Hippocampal formation (tissue), 2 donors: ENCODE data around the gene B3GLCT.
"Not testable (repeated sequence)": the region's sequence is repeated elsewhere in the genome, so short reads cannot be mapped to it uniquely, and the experiment has no call there.

Experiments
- DNase-seq, 2 donors: peaks; one replicate each; lab custom pipeline; 2025; lab: John Stamatoyannopoulos, UW

B3GLCT gene

DNA sequence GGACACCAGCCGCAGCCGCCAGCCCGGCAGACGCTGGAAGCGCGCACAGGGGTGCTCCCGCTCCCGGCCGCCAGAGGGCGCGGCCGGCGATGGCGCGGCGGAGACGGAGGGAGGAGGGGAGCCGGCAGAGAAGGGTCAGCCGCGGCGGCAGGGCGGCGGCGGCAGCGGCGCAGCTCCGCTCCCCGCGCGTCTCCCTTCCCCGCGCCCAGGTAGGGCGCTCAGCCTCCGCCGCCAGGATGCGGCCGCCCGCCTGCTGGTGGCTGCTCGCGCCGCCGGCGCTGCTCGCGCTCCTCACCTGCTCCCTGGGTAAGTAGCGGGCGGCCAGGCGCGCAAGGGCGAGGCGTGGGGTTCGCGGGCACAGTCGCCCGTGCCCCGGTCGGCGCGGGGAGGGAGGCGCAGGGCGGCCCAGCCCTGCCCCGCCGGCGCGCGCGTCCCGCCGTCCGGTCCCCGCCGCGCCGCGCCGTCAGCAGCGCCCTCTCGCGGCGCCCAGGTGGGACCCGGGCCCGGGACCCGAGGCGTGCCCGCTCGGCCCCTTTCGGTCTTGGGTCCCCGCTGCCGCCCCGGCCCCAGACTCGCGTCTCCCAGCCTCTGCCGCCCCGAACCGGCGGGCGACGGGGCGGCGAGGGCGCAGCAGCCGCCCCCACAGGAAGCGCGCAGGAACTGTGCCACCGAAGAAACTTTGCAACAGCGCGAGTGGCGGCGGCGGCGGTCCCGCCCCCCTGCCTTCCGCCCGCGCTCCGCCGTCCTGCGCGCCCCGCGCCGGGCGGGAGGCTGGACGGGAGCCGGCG, at the start of gene B3GLCT:
Gene B3GLCT, plus strand, starts transcription at position 127 of the 788 bp plus-strand sequence. Its CDS starts 110 bp downstream, at position 237.
- DNase-seq, result peak; percentile 66 to 71

DNA sequence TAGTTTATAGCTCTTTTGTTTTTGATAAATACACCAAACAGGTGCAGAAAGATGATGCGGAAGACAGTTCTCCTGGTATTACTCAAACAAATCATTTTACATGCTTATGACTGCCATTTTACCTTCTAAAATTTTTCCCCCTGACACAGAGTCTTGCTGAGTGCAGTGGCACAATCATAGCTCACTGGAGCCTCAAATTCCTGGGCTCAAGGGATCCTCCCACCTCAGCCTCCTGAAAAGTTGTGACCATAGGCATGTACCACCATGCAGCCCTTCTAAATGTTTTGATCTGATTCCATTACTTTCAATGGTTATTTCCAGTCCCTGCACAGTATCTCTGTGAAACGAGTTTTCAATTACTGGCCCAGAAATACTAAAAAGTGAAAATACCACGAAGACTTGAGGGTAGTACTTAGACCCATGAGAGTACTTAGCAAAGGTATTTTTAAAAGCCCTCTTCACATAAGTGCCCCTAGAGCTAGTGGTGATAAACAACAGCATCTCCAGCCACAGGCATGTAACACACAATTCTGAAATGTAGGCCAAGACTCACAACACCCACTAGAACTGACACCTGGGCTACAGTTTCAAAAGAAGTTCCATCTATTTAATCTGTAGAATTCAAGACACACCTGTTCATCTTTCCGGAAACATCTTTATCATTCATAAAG, 49.3 kb upstream of the B3GLCT start:
- DNase-seq, result no peak

DNA sequence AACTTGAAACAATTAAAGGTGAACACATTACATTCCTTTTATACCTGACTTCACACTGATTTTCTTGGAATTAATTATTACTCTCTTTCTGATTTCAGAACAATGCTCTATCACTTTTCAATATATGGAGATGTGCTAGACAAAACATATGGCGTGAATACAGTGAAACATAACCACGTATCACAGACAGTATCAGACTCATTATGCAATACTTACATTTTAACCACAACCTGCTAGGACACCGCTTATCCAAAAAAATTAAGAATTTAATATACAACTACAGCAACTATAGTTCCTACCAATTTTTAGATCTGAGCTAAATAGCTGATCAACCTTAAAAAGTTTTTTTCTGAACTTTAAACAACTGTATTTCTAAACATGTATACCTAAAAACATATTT, 47.9 kb upstream of the B3GLCT start:
- DNase-seq, result no peak

DNA sequence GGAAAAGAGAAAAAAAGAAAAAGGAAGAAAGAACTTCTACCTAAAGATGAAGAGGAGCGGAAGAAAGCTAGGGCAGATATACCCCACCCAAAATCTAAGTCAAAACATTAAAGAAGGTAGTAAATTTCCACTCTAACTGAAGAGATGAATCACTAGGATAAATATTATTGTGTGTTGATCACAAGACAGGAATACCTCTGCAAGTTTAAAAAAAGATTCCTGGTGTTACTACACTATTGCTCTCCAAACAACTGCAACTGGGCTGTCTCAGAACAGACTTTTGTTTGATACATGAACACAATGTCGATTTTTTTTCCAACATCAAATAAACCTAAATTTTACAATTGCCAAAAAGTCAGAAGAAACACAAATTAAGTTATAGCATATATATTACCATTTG, 44.8 kb upstream of the B3GLCT start:
- no peak for DNase-seq

DNA sequence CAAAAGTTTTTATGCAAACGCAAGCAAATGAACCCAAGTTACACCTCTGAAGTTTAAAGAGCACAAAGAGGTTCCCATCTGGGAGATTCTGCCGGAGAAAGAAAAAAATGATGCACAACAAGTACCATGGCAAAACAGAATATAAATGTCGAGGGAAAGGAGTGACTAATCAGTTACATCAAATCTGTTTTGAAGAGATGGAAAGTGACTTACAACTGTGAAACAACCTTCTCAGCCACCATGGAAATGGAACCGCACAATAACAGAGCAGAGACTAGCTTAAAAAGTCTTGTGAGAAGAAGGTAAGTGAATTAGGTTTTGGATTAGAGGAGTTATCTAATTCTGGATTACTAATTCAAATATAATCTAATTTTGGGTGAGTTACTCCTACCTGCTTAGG, 40.5 kb upstream of the B3GLCT start:
- DNase-seq, result no peak

DNA sequence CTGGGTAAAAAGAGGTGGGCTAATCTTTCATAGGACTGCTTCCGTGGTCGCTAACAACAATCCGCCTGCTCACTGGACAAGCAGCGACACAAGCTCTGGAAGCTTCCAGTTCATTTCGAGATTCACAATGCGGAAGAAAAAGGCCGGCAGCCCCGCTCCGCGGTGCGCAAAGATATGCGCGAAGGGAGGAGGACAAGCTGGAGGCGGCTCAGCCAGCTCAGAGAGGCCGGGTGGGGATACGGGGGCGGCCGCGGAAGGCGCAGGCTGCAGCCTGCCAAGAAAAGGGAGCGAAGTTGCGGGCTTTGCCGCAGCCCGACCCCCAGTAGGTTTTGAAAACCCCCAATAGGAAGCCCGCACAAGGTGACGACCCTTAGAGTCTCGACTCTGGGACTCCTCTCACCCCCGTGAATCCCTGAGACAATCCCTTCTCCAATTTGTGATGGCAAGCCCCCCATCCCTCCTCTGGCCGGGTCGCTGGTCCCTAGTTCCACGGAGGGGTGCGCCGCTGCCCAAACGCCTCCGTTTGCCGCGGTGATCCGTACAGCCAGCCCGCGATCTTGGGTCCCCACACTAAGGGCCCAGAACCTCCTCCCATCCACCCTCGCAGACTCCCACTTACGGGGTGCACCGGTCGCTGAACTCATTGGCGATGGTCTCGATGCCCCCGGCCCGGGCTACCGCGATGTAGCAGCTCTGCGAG, 38.8 kb upstream of the B3GLCT start:
- peak; percentile 49 to 52 for DNase-seq

DNA sequence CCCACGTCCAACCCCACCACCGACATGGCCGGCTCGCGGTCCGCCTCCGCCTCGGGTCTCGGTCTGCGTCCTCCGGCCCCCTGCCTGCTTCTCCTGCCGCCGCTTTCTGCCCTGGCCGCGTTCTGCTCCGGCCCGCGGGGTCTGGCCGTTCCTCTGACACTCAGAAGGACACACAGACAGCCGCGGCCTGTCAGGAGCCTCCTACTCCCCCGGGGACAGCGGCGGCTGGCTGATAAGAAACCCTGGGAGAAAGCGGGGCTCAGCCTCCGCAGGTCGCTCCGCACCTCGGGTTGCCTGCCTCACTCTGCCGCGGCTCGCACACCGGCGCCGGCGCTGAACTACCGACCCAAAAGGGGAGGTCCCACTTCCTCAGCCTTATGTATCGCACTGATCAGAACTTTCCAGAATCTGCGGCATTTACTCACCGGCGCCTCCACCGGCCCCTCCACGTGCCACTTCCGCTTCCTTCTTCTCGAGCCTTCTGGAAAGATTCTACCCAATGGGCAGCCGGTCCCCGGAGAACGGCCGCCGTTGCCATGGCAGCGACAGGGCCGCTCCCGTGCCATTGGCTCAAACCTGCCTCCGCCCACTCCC, 38.1 kb upstream of the B3GLCT start, which contains the start of gene HSPH1:
Gene HSPH1, minus strand, starts transcription at position 348 of the 594 bp plus-strand sequence. Its CDS starts 322 bp downstream, at position 26.
- peak; percentile 94 to 99 for DNase-seq

DNA sequence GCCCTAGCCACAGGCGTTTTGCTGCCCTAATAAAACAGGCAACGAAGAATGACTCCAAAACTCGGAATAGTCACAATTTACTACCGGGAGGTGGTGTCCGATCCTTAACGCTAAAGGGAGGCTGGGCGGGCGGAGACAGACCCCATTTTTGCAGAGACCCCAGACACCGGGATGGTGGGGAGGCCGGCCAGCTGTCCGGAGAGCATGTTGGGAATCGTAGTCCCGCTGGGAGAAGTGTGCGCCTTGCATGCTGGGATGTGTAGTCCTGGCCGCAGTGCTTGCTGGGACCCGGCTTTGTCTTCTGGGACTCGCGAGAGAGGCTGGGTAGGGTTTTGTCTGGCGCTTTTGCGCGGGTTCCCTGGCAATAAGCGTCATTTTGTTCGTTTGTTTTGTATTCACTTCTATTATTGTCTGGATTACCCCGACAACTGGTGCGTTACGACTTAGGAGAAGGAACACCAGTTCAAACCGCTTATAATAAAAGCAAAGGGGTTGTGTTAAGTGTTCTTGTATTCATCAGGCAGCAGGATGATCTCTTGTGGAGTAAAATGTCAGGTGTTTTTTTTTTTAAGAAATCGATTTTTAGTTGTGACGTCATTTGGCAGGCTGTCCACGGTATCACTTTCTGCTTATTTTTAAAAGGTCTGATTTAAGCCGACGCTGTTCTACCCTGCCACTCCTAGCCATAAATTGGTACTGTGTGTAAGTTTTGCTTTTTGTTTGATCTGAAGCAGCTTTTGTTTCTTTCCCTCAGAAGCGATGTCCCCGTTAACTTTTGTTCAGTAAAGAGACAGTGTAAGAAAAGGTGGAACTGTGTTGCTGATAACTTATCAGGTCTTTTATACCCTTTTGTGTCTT, 37.4 kb upstream of the B3GLCT start:
- DNase-seq, result peak; percentile 94 to 99

DNA sequence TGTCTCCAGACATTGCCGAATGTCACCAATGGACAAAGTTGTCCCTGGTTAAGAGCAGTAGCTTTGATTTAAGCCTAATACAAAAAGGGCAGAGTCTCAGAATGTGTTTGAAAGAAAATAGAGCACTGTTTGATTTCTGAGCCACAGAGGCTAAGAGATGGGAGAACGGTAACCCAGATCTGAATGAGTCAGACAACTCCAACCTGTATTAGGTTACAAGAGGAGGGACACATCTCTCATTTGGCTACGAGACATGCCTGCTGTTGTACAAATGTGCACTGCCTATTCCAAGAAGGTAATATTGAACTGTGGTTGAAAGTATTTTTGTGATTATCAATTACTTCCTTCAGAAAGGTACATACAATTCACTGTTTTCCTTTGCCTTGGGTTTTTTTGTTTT, 33.2 kb upstream of the B3GLCT start:
- no peak for DNase-seq

DNA sequence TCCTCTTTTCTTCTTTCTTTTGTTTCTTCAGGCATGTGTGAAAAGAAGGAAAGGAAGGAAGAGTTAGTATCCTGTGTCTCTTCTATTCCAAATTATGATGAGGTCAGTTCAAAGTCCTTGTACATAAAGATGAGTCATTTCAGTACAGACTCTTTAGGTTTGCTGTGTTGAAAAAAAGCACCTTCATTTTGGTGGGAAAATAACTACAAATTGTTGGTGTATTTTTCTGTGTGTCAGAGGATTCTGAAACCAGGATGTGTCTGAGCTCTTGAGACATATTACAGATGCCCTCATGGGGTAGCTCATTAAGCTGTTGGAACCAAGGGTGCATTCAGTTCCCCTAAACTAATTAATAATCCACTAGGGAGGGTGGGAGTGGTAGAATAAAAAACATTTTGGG, 32.3 kb upstream of the B3GLCT start:
- DNase-seq, result no peak

DNA sequence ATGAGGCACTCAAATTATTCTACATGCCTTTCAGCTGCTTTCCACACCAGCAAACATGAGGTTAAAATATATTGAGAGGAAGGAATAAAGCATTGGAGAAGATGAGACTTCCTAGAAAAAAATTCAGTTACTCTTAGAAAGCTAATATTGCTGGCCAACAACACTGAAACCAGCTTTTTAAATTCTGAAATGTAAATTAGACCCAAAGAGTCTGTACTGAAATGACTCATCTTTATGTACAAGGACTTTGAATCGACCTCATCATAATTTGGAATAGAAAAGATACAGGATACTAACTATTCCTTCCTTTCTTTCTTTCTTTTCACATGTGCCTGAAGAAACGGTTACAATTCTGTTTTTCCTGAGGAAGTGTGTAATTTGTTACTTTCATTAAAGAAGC, 31.6 kb upstream of the B3GLCT start:
- no peak for DNase-seq

DNA sequence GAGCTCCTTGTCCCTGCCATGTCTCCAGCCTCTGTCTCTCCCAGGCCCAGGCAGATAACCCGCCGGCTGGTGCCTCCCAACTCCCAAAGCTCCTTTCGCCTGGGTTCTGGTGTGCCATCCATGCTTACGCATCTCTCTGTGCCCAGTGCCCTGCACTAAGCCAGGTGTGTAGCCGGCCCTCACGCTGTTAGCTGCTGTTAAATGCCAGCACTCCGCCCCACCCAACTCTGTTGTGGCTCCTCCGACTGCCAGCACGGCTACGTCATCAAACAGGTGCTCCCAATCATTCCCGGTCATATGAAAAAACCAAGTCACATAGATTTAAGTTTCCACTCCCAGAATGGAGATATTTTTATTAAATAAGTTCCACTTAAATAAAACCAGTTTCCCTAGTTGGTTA, 31.0 kb upstream of the B3GLCT start:
- no peak for DNase-seq

DNA sequence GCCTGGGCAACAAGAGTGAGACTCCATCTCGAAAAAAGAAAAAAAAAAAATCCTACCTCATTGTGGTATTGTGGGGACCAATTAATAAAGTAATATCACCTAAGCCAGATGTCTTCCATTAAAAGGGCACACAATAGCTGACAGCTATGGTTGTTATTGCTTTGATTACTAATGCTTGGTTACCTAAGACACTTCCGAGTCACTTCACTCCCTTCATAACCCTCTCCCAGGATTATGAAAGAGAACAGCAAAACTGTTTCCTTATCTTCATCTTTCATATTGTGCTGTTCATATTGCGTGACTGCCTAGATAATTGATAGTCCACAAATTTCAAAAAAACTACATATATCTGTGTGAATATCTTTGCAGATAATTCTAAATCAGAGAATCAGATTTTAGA, 27.8 kb upstream of the B3GLCT start:
- DNase-seq, result no peak

DNA sequence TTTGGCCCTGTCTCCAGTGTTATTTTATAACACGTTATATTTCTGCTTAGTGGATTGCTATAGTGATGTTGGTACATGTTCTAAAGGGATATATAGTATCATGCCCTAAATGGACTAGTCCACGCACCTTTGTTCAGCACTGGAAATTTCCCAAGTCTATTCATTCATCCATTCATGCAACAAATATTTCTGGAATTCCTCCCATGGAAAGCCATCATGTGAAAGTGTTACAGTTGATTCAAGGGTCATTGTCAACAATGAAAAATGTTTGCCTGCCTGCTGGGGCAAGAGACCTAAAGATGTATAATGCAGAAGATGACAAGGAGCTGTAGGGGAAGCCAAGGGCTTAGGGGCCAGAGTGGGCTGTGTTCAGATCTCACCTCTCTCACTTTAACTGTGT, 27.2 kb upstream of the B3GLCT start:
- no peak for DNase-seq

DNA sequence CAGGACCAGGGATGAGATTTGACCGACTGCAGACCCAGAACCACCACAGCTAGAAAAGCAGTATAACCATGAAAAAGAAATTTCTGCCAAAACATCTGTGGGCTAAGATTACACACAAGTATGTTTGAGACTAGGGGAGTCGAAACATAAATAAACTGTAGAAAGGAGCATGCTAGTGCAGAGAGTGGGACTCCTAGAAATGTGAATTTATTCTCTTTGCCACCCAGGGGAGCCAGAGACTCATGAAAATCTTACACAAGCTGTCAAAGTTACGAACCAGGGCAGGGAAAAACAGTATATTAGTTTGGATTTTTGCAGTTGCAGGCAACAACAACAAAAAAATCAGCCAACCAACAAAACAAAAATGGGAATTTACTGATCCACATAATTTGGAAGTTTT, 25.8 kb upstream of the B3GLCT start:
- peak in 1 of 2 donors; percentile 10 for DNase-seq

DNA sequence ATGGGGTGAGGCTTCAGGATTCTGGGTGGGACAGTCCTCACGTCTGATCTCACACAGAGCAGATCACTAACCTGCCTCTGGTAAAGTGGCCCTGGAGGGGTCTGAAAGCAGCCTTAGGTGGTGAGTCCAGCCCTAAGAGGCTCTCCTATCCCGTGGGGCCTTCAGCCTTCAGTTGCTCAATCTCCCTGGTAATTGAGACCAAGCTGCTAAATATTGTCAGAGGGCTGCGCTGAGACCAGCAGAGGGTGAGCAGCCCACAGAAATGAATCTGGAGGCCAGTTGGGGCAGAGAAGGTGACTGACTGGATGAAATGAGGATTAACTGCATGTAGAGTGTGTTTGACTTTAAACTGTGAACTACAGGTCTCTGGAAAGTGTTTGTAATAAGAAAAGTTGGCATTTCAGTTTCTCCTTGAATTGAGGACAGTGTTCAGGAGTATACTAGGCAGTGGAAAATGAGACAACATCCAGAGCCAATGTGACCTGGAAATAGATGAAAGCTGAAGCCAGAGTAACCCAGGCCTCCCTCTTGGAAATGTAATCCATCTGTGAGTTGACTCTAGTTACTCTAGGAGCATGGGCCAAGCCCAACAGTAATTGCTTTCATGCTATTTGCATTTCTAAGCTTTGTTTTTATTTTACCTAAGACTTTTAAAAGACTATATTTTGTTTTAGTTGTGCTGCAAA, 23.8 kb upstream of the B3GLCT start:
- no peak for DNase-seq

DNA sequence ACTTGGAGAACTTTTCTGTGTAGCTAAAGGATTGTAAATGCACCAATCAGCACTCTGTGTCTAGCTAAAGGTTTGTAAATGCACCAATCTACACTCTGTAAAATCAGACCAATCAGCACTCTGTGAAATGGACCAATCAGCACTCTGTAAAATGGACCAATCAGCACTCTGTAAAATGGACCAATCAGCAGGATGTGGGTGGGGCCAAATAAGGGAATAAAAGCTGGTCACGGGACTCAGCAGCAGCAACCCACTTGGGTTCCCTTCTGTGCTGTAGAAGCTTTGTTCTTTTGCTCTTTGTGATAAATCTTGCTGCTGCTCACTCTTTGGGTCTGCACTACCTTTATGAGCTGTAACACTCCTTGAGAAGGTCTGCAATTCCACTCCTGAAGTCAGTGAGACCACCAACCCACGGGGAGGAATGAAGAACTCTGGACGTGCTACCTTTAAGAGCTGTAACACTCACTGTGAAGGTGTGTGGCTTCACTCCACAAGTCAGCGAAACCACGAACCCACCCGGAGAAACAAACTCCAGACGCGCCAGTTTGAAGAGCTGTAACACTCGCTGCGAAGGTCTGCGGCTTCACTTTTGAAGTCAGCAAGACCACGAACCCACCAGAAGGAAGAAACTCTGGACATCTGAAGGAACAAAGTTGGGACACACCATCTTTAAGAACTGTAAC, 21.8 kb upstream of the B3GLCT start:
- DNase-seq, result not testable (repeated sequence)

DNA sequence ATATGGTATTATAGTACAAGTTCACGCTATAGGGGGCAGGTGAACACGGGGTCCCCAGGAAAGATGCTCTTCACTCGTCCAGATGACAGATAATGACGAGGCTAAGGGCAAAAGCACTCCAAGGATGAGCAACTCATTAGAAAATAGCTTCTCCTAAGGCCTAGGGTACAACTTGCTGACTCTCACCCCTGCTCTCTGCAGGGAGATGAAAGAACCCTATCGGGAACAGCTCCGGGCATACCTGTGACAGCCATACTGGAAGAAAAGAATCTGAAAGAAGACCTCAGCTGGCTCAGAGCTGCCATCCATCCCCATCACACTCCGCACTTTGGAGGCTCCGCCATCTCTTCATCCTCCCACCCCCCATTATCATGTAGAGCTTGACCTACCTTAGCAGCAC, 20.5 kb upstream of the B3GLCT start:
- DNase-seq, result no peak

DNA sequence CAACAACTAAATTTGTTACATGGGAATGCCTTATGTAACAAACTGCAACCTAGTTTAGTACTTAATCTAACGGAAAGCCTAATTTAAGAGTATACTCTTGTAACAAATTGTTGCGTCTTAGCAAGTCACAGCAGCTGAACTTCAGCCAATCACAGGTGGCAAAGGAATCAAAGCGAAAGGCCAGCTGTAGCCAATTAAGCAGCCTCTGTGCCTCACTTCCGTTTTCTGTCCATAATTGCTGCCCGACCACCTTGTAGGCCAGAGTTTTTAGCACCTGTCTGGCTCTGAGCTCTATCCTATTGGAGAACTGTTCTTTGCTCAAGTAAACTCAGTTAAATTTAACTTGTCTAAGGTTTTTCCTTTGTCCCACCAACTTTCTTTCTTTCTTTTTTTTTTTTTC, 20.0 kb upstream of the B3GLCT start:
- no peak for DNase-seq

DNA sequence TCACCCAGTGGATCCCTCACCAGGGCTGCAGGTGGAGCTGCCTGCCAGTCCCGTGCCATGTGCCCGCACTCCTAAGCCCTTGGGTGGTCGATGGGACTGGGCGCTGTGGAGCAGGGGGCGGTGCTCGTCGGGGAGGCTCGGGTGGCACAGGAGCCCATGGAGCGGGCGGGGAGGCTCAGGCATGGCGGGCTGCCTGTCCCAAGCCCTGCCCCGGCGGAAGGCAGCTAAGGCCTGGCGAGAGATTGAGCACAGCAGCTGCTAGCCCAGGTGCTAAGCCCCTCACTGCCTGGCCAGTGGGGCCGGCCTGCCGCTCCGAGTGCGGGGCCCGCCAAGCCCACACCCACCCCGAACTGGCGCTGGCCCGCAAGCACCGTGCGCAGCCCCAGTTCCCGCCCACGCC, 16.8 kb upstream of the B3GLCT start:
- no peak for DNase-seq
